ENCODE data around the gene COPRS.

COPRS gene

GRCh38 chr17:31858642-31859486, at the start of gene COPRS:
COPRS (minus strand) TSS chr17:31859244; CDS start chr17:31859199, 45 bp downstream.
- H3K4me3 ChIP-seq (ENCODE audit: low read length): peak within 1 kb of the TSS; percentile 85

GRCh38 chr17:31908386-31908785, 49.3 kb upstream of the COPRS start:
- H3K4me3 ChIP-seq (ENCODE audit: low read length): no peak overlapping the region
- no peak for TF ChIP-seq ZNF274 (IDR thresholded peaks at IDR 0.05; ENCODE audit: low read depth, low read length)

More at GRCh38 chr17:31858642-31859486, at the start of gene COPRS:
- TF ChIP-seq ZNF274 (IDR thresholded peaks at IDR 0.05; ENCODE audit: low read depth, low read length): no peak

GRCh38 chr17:31907342-31907962, 48.4 kb upstream of the COPRS start:
- no peak for TF ChIP-seq ZNF274 (IDR thresholded peaks at IDR 0.05; ENCODE audit: low read depth, low read length)
- no peak overlapping the region for H3K4me3 ChIP-seq (ENCODE audit: low read length)

GRCh38 chr17:31903401-31903800, 44.4 kb upstream of the COPRS start:
- H3K4me3 ChIP-seq (ENCODE audit: low read length): no peak overlapping the region

GRCh38 chr17:31902693-31903092, 43.6 kb upstream of the COPRS start:
- no peak for TF ChIP-seq ZNF274 (IDR thresholded peaks at IDR 0.05; ENCODE audit: low read depth, low read length)
- no peak overlapping the region for H3K4me3 ChIP-seq (ENCODE audit: low read length)

More at GRCh38 chr17:31903401-31903800, 44.4 kb upstream of the COPRS start:
- no peak for TF ChIP-seq ZNF274 (IDR thresholded peaks at IDR 0.05; ENCODE audit: low read depth, low read length)

GRCh38 chr17:31900877-31901276, 41.8 kb upstream of the COPRS start:
- no peak for TF ChIP-seq ZNF274 (IDR thresholded peaks at IDR 0.05; ENCODE audit: low read depth, low read length)
- peak overlapping the region; percentile 96 for H3K4me3 ChIP-seq (ENCODE audit: low read length)

- TF ChIP-seq ZNF274 (IDR thresholded peaks at IDR 0.05; ENCODE audit: low read depth, low read length): no peak
- H3K4me3 ChIP-seq (ENCODE audit: low read length): no peak overlapping the region
Observed at GRCh38 chr17:31888124-31888523, 29.1 kb upstream of the COPRS start.

GRCh38 chr17:31882571-31882970, 23.5 kb upstream of the COPRS start:
- no peak overlapping the region for H3K4me3 ChIP-seq (ENCODE audit: low read length)
- TF ChIP-seq ZNF274 (IDR thresholded peaks at IDR 0.05; ENCODE audit: low read depth, low read length): no peak

- no peak for TF ChIP-seq ZNF274 (IDR thresholded peaks at IDR 0.05; ENCODE audit: low read depth, low read length)
- H3K4me3 ChIP-seq (ENCODE audit: low read length): no peak overlapping the region
Observed at GRCh38 chr17:31880311-31880710, 21.3 kb upstream of the COPRS start.

- H3K4me3 ChIP-seq (ENCODE audit: low read length): no peak overlapping the region
- TF ChIP-seq ZNF274 (IDR thresholded peaks at IDR 0.05; ENCODE audit: low read depth, low read length): no peak
Observed at GRCh38 chr17:31878703-31879073, 19.6 kb upstream of the COPRS start.

GRCh38 chr17:31877911-31878702, 19.1 kb upstream of the COPRS start:
- H3K4me3 ChIP-seq (ENCODE audit: low read length): no peak overlapping the region
- no peak for TF ChIP-seq ZNF274 (IDR thresholded peaks at IDR 0.05; ENCODE audit: low read depth, low read length)

- H3K4me3 ChIP-seq (ENCODE audit: low read length): no peak overlapping the region
- no peak for TF ChIP-seq ZNF274 (IDR thresholded peaks at IDR 0.05; ENCODE audit: low read depth, low read length)
Observed at GRCh38 chr17:31877341-31877740, 18.3 kb upstream of the COPRS start.

GRCh38 chr17:31875081-31875480, 16.0 kb upstream of the COPRS start:
- TF ChIP-seq ZNF274 (IDR thresholded peaks at IDR 0.05; ENCODE audit: low read depth, low read length): no peak
- H3K4me3 ChIP-seq (ENCODE audit: low read length): no peak overlapping the region

GRCh38 chr17:31869797-31870568, 10.9 kb upstream of the COPRS start:
- no peak for TF ChIP-seq ZNF274 (IDR thresholded peaks at IDR 0.05; ENCODE audit: low read depth, low read length)
- H3K4me3 ChIP-seq (ENCODE audit: low read length): no peak overlapping the region

Measured in GM08714 (cell line).